Stimulated activated naive CD4-positive, alpha-beta T cell treated with Interleukin-2 at 50 U/mL for 16 hours (primary cell): ENCODE measurements around the gene RNF113B.

ENCODE experiments used
- DNase-seq: peaks from one replicate; lab custom pipeline; 2025; lab: John Stamatoyannopoulos, UW

The RNF113B gene

GRCh38 chr13:98203646-98204326 lies 26.7 kb upstream of the RNF113B start:
- no peak for DNase-seq

GRCh38 chr13:98201984-98202383 lies 24.9 kb upstream of the RNF113B start:
- DNase-seq: no peak

GRCh38 chr13:98201189-98201588 lies 24.1 kb upstream of the RNF113B start:
- no peak for DNase-seq

- no peak for DNase-seq
Observed at GRCh38 chr13:98200211-98200878, 23.3 kb upstream of the RNF113B start.

GRCh38 chr13:98199480-98199879 lies 22.4 kb upstream of the RNF113B start:
- no peak for DNase-seq

GRCh38 chr13:98198683-98199082 lies 21.6 kb upstream of the RNF113B start:
- DNase-seq: no peak

- no peak for DNase-seq
Observed at GRCh38 chr13:98195054-98195791, 18.2 kb upstream of the RNF113B start.

GRCh38 chr13:98192008-98192407 lies 14.9 kb upstream of the RNF113B start:
- DNase-seq: no peak

- DNase-seq: no peak
Observed at GRCh38 chr13:98190889-98191444, 13.9 kb upstream of the RNF113B start.

- no peak for DNase-seq
Observed at GRCh38 chr13:98189841-98190505, 12.9 kb upstream of the RNF113B start.

- DNase-seq: no peak
Observed at GRCh38 chr13:98188544-98189166, 11.6 kb upstream of the RNF113B start.

- no peak for DNase-seq
Observed at GRCh38 chr13:98187965-98188261, 10.8 kb upstream of the RNF113B start.

GRCh38 chr13:98187155-98187964 lies 10.3 kb upstream of the RNF113B start:
- DNase-seq: no peak

- no peak for DNase-seq
Observed at GRCh38 chr13:98184792-98185191, 7.7 kb upstream of the RNF113B start.

- no peak for DNase-seq
Observed at GRCh38 chr13:98182589-98182988, 5.5 kb upstream of the RNF113B start.

- no peak for DNase-seq
Observed at GRCh38 chr13:98182153-98182552, 5.1 kb upstream of the RNF113B start.

- DNase-seq: no peak
Observed at GRCh38 chr13:98181111-98181815, 4.2 kb upstream of the RNF113B start.

GRCh38 chr13:98180092-98180491 lies 3.0 kb upstream of the RNF113B start:
- DNase-seq: no peak

GRCh38 chr13:98175823-98176222 lies 1.2 kb downstream of the RNF113B start:
- DNase-seq: no peak

GRCh38 chr13:98175043-98175442 lies 2.0 kb downstream of the RNF113B start:
- DNase-seq: no peak
